Measurements from ENCODE around the gene RMRP. TPM values are rescaled to one million over a fixed set of nuclear protein-coding genes. Genes with fewer than 3 reads are reported as not detected.

Gene RMRP
- total RNA-seq: 5,949 and 6,301 TPM in 2 replicates

- intact Hi-C loops (cut with micrococcal nuclease): loop anchor here (1.0 to 5.0 kb wide), 5 partner anchors 10 to 155 kb away; partner anchors contain the start of genes CREB3, SPAG8, TESK1 and TLN1
Measured at GRCh38 chr9:35657546-35658136, at the start of gene RMRP. Gene RMRP (minus strand): TSS chr9:35658019.

GRCh38 chr9:35706951-35707350, 49.1 kb upstream of the RMRP start:
- H3K36me3 Mint-ChIP-seq (ENCODE audit: low read depth): peaks cover 79% of the 10 kb centered on the region
- intact Hi-C loops (cut with micrococcal nuclease): no loop called here
- no peak overlapping the region for H3K4me3 Mint-ChIP-seq
- no peaks in the 10 kb centered on the region for H3K27me3 Mint-ChIP-seq
- no peaks in the 10 kb centered on the region for H3K9me3 Mint-ChIP-seq
- DNase-seq: no peak
- H3K4me1 Mint-ChIP-seq: peaks cover 1% of the 10 kb centered on the region
- H3K27ac Mint-ChIP-seq: no peak overlapping the region

More at GRCh38 chr9:35657546-35658136, at the start of gene RMRP:
- H3K27me3 Mint-ChIP-seq: peaks cover 7% of the 10 kb centered on the region
- H3K4me1 Mint-ChIP-seq: peaks cover 58% of the 10 kb centered on the region
- peak within 1 kb of the TSS; percentile 99 for H3K27ac Mint-ChIP-seq
- H3K9me3 Mint-ChIP-seq: peaks cover 4% of the 10 kb centered on the region
- peaks cover 34% of the 10 kb centered on the region for H3K36me3 Mint-ChIP-seq (ENCODE audit: low read depth)
- peak within 1 kb of the TSS; percentile 92 for H3K4me3 Mint-ChIP-seq
- DNase-seq: peak; percentile 96

- H3K9me3 Mint-ChIP-seq: no peaks in the 10 kb centered on the region
- no peak for DNase-seq
- H3K27me3 Mint-ChIP-seq: no peaks in the 10 kb centered on the region
- H3K4me1 Mint-ChIP-seq: no peaks in the 10 kb centered on the region
- H3K4me3 Mint-ChIP-seq: no peak overlapping the region
- peaks cover 69% of the 10 kb centered on the region for H3K36me3 Mint-ChIP-seq (ENCODE audit: low read depth)
- intact Hi-C loops (cut with micrococcal nuclease): no loop called here
- H3K27ac Mint-ChIP-seq: no peak overlapping the region
Measured at GRCh38 chr9:35705836-35706430, 48.1 kb upstream of the RMRP start.

- Mint-ChIP-seq H3K27ac (no peak overlapping the region), H3K27me3 (no peaks in the 10 kb centered on the region), H3K4me1 (no peaks in the 10 kb centered on the region), H3K4me3 (no peak overlapping the region), H3K36me3 (ENCODE audit: low read depth) (peaks cover 64% of the 10 kb centered on the region), H3K9me3 (no peaks in the 10 kb centered on the region)
- intact Hi-C loops (cut with micrococcal nuclease): no loop called here
- DNase-seq: no peak
Measured at GRCh38 chr9:35705372-35705771, 47.6 kb upstream of the RMRP start.

- Mint-ChIP-seq H3K36me3 (ENCODE audit: low read depth) (peaks cover 58% of the 10 kb centered on the region), H3K27me3 (no peaks in the 10 kb centered on the region), H3K4me3 (no peak overlapping the region)
Measured at GRCh38 chr9:35703906-35704672, 46.3 kb upstream of the RMRP start.

DNA sequence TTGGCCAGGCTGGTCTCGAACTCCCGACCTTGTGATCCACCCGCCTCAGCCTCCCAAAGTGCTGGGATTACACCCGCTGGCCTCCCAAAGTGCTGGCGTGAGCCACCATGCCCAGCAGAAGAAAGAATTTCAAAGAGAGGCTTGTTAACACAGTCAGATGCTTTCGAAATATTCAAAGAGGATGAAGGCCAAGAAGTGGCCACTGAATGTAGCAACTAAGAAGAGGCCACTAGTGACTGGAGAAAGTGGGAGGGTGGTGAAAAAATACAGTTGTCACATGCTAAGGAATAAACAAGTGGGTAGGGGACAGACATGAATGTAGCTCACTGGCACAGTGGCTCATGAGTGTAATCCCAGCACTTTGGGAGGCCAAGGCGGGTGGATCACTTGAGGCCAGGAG, 44.9 kb upstream of the RMRP start:
- no peak for DNase-seq
- peaks cover 53% of the 10 kb centered on the region for H3K36me3 Mint-ChIP-seq (ENCODE audit: low read depth)
- H3K27ac Mint-ChIP-seq: no peak overlapping the region

More at GRCh38 chr9:35703906-35704672, 46.3 kb upstream of the RMRP start:
- DNase-seq: no peak
- no peaks in the 10 kb centered on the region for H3K9me3 Mint-ChIP-seq
- intact Hi-C loops (cut with micrococcal nuclease): no loop called here
- no peaks in the 10 kb centered on the region for H3K4me1 Mint-ChIP-seq
- H3K27ac Mint-ChIP-seq: no peak overlapping the region

DNA sequence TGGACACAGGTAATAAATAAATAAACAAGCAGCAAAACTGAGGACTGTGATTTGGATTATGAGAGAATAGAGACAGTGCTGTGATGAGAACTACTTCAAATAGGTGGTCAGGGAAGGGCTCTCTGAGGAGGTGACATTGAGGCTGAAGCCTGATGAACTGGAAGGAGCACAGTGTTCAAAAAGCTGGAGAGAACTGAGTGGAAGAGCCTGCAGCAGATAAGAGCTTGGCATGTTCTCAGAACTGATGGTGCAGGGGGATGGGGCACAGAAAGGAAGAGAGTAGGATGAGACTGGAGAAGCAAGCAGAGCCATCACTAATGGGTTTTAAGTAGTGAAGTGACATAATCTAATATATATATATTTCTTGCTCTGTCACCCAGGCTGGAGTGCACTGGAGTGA, 43.1 kb upstream of the RMRP start:
- intact Hi-C loops (cut with micrococcal nuclease): no loop called here
- Mint-ChIP-seq H3K4me1 (peaks cover 2% of the 10 kb centered on the region), H3K27ac (no peak overlapping the region), H3K4me3 (no peak overlapping the region), H3K9me3 (no peaks in the 10 kb centered on the region), H3K36me3 (ENCODE audit: low read depth) (peaks cover 50% of the 10 kb centered on the region), H3K27me3 (no peaks in the 10 kb centered on the region)
- no peak for DNase-seq

More for the DNA sequence above, 44.9 kb upstream of the RMRP start:
- H3K27me3 Mint-ChIP-seq: no peaks in the 10 kb centered on the region
- H3K4me1 Mint-ChIP-seq: no peaks in the 10 kb centered on the region
- no peak overlapping the region for H3K4me3 Mint-ChIP-seq
- H3K9me3 Mint-ChIP-seq: no peaks in the 10 kb centered on the region
- intact Hi-C loops (cut with micrococcal nuclease): no loop called here

GRCh38 chr9:35700031-35700430, 42.2 kb upstream of the RMRP start:
- Mint-ChIP-seq H3K4me3 (no peak overlapping the region), H3K9me3 (no peaks in the 10 kb centered on the region), H3K27ac (no peak overlapping the region), H3K4me1 (peaks cover 2% of the 10 kb centered on the region), H3K36me3 (ENCODE audit: low read depth) (peaks cover 45% of the 10 kb centered on the region), H3K27me3 (no peaks in the 10 kb centered on the region)
- intact Hi-C loops (cut with micrococcal nuclease): no loop called here
- no peak for DNase-seq

GRCh38 chr9:35698231-35698630, 40.4 kb upstream of the RMRP start:
- no peak overlapping the region for H3K4me3 Mint-ChIP-seq
- intact Hi-C loops (cut with micrococcal nuclease): no loop called here
- H3K36me3 Mint-ChIP-seq (ENCODE audit: low read depth): peaks cover 29% of the 10 kb centered on the region
- no peak overlapping the region for H3K27ac Mint-ChIP-seq
- no peaks in the 10 kb centered on the region for H3K27me3 Mint-ChIP-seq
- no peak for DNase-seq
- peaks cover 2% of the 10 kb centered on the region for H3K4me1 Mint-ChIP-seq
- H3K9me3 Mint-ChIP-seq: no peaks in the 10 kb centered on the region

- Mint-ChIP-seq H3K4me3 (no peak overlapping the region), H3K36me3 (ENCODE audit: low read depth) (peaks cover 23% of the 10 kb centered on the region), H3K9me3 (no peaks in the 10 kb centered on the region), H3K4me1 (peaks cover 2% of the 10 kb centered on the region), H3K27me3 (no peaks in the 10 kb centered on the region), H3K27ac (no peak overlapping the region)
- intact Hi-C loops (cut with micrococcal nuclease): loop anchor here (2.0 kb wide), 1 partner anchor 31 kb away; no protein-coding TSS in a partner anchor
- DNase-seq: no peak
Measured at GRCh38 chr9:35697486-35697885, 39.7 kb upstream of the RMRP start.

GRCh38 chr9:35696520-35697215, 38.8 kb upstream of the RMRP start:
- no peaks in the 10 kb centered on the region for H3K27me3 Mint-ChIP-seq
- intact Hi-C loops (cut with micrococcal nuclease): loop anchor here (2.0 kb wide), 1 partner anchor 32 kb away; no protein-coding TSS in a partner anchor
- DNase-seq: peak; percentile 87
- peaks cover 23% of the 10 kb centered on the region for H3K36me3 Mint-ChIP-seq (ENCODE audit: low read depth)
- H3K4me3 Mint-ChIP-seq: no peak overlapping the region
- peaks cover 5% of the 10 kb centered on the region for H3K4me1 Mint-ChIP-seq
- H3K9me3 Mint-ChIP-seq: no peaks in the 10 kb centered on the region
- peak overlapping the region; percentile 4 for H3K27ac Mint-ChIP-seq

DNA sequence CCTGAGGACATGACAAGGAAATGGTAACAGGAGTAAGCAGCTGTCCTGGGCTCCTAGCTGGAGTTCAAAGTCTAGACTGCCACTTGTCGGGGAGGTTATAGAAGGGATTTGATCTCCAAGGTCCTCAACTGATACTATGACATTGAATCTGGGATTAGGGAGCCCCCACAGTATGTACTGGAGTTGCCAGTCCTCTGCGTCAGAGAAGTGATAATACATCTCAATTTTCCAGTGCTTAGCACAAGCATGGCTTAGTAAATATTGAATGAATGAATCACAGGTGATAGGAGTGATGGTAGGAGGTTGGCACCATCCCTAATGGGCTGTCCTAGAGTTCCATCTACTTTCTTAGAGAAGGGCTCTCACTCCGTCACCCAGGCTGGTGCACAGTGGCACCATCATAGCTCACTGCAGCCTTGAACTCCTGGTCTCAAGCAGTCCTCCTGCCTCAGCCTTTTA, 38.2 kb upstream of the RMRP start:
- DNase-seq: no peak
- peaks cover 23% of the 10 kb centered on the region for H3K36me3 Mint-ChIP-seq (ENCODE audit: low read depth)
- no peak overlapping the region for H3K4me3 Mint-ChIP-seq
- no peaks in the 10 kb centered on the region for H3K27me3 Mint-ChIP-seq
- intact Hi-C loops (cut with micrococcal nuclease): loop anchor here (2.0 kb wide), 1 partner anchor 33 kb away; no protein-coding TSS in a partner anchor
- no peak overlapping the region for H3K27ac Mint-ChIP-seq
- H3K9me3 Mint-ChIP-seq: no peaks in the 10 kb centered on the region
- peaks cover 8% of the 10 kb centered on the region for H3K4me1 Mint-ChIP-seq

- H3K4me3 Mint-ChIP-seq: peak overlapping the region; percentile 86
- H3K4me1 Mint-ChIP-seq: peaks cover 23% of the 10 kb centered on the region
- peak overlapping the region; percentile 49 for H3K27ac Mint-ChIP-seq
- H3K9me3 Mint-ChIP-seq: no peaks in the 10 kb centered on the region
- H3K36me3 Mint-ChIP-seq (ENCODE audit: low read depth): peaks cover 7% of the 10 kb centered on the region
- intact Hi-C loops (cut with micrococcal nuclease): loop anchor here (2.0 kb wide), 1 partner anchor 33 kb away; the partner anchor contains the start of genes CCDC107 and RMRP
- no peaks in the 10 kb centered on the region for H3K27me3 Mint-ChIP-seq
- DNase-seq: no peak
Measured at GRCh38 chr9:35691757-35692301, 34.0 kb upstream of the RMRP start.
